GM18502 (cell line): Measurements from ENCODE around the gene LASP1NB.
"Not testable (repeated sequence)": the region's sequence is repeated elsewhere in the genome, so short reads cannot be mapped to it uniquely, and the experiment has no call there.

Source experiments
- ATAC-seq: cut with Tn5 transposase; IDR thresholded peaks from one replicate; pipeline ENCODE4 v1.9.1; 2021; ENCODE audit warnings: mild to moderate bottlenecking; ENCODE audit not compliant: unreplicated experiment, poor library complexity

Gene LASP1NB

DNA sequence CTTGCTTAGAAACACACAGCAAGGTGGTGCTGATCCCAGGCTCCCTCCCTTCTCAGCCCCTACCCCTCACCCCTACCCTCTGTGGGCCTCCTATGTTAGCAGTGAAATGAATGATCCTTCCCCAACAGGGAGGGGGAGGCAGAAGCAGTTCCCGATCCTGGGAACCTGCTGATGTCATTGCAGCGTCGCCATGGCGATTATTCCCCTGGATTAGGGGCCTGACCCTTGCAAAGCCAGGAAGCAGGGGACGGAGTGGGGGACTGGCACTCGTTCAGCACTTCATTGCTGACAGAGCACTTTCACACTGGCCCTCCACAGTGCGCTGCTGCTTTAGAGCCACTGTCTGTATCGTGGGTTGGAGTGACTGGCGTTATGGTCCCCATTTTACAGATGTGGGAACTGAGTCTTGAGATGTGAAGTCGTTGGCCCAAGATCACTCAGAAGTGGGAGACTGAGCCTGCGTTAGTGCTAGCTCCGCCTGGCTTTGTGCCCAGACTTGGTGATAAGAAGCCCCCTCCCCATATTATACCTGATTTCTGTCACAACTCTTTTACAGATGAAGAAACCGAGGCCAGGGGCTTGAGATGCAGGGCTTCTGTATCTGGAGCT, 29.0 kb upstream of the LASP1NB start:
- no peak for ATAC-seq

- ATAC-seq, result no peak
Observed at GRCh38 chr17:38897176-38897575, 28.2 kb upstream of the LASP1NB start.

DNA sequence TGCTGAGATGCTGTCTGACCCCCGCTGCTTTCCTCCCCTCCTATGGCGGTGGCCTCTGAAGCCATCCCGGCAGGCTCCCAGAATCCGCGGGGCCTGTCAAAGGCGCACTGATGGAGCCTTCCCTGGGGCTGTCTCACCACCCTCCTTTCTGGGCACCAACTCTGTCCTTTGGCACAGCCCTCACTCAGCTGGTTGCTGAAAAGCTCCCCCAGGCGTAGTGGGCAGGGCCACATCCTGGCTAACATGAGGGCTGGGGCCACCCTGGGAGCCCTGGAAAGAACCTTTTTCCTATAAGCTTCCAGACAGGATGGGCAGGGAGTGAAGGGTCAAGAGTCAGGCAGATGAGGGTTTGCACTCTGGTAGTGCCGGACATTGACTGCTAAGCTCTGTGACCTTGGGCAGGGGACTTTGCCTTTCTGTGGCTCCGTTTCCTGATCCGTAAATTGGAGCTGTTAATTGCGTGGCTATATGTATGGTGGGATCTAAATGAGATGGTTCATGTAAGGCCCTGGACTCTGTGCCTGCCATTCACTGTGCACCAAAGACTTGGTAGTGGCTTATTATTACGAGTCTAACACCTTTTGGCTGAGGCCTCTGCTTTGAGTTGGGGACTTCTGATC, 27.6 kb upstream of the LASP1NB start:
- no peak for ATAC-seq

DNA sequence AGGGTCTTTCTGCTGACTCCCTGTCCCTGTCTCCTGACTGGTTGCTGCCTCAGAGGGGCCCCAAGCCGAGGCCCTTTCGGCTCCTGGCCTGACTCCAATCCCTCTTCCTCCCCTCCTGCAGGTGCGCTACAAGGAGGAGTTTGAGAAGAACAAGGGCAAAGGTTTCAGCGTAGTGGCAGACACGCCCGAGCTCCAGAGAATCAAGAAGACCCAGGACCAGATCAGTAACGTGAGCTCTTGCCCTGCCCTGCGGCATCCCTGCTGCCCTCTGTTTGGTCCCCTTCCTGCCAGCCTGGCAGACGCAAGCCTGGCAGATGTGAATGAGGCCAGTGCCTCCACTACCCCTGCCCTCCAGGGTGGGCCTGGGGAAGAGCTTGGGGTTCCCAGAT, 27.1 kb upstream of the LASP1NB start:
- ATAC-seq, result no peak

- ATAC-seq, result peak; percentile 80
Observed at GRCh38 chr17:38898812-38899348, 26.5 kb upstream of the LASP1NB start.

- no peak for ATAC-seq
Observed at GRCh38 chr17:38899421-38899820, 26.0 kb upstream of the LASP1NB start.

DNA sequence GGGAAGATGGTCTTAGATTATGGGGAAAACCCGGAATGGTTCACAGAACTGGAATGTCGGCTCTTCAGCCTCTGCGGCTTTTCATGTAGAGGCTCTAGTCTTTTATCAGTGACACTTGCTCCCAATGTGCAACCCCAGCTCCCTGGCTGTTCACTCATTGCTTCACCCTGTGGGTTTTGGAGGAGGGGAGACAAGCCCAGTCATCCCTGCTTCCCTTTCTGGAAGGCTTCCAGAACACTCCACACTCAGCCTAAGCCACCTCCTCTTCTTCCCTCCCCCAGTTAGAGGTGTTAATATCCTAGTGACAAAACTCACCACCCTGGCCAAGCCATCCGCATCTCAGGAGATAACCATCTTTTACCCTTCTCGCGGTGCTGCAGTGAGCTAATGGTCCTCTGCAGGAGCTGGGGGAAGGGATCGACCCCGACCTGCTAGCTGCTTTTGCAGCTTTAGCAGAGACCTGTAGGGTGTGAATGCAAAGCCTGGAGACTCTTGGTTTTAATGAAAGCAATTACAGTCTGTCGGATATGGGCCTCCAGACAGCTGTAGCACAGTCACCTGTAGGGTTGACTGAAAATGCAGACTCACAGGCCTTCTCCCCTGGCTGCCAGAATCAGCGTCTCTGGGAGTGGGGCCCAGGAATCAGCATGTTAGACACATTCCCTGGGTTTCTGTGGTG, 24.3 kb upstream of the LASP1NB start:
- ATAC-seq, result no peak

GRCh38 chr17:38903404-38903803, 22.0 kb upstream of the LASP1NB start:
- ATAC-seq, result no peak

- ATAC-seq, result no peak
Observed at GRCh38 chr17:38904892-38905291, 20.5 kb upstream of the LASP1NB start.

GRCh38 chr17:38905375-38905774, 20.0 kb upstream of the LASP1NB start:
- ATAC-seq, result no peak

DNA sequence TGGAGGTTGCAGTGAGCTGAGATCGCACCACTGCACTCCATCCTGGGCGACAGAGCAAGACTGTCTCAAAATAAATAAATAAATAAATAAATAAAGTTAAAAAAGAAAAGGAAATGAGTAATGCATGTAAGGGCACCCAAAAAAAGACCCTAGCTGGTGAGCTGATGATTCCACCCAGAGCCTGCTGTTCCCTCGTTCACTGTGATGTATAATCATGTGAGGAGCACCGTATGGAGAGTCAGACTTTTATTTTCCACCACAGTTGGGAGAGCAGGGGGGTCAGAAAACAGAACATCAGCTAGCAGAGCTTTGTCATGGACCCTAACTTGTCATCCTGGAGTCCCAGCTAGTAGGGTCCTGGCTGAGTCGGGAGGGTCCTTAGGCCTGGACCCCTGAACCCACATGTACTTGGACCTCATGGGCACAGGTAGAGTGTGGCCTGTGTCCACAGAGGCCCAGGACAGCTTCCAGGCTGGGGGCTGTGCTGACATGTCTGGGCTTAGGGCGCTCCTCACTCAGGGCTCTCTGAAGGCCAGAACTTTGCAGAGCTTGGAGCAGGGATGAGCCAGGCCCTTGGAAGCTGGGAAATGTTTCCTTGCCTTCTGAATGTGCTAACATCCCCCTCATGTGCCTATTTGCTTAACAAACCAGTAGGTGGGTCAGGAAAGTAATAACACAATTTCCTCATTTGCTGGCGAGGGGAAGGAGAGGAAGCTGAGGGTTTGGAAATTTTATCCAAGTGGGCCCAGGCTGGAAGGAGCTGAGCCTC, 18.8 kb upstream of the LASP1NB start:
- no peak for ATAC-seq

GRCh38 chr17:38907930-38908675, 17.3 kb upstream of the LASP1NB start:
- no peak for ATAC-seq

DNA sequence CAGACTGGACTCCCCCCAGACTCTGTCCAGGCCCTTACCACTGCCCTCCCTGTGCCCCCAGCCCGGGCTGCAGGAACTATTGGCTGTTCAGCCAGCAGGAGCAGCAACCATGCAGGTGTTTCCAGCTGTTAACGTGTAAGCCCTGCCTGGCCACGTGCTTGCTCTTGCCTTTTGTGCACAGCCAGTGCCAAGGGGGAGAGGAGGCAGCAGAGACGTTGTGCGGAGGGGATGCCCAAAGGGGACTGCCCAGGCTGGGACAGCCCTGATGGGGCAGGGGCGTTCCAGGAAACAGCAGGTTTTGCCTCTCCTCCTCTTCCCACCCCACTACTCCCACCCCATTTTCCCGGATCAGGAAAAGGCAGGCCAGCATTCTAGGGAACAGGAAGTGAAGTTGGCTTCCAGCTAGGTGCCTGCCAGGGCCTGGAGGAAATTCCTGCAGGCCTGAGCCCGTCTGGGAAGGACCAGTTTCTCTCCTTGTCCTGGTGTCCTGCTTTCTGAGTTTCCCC, 16.7 kb upstream of the LASP1NB start:
- ATAC-seq, result no peak

DNA sequence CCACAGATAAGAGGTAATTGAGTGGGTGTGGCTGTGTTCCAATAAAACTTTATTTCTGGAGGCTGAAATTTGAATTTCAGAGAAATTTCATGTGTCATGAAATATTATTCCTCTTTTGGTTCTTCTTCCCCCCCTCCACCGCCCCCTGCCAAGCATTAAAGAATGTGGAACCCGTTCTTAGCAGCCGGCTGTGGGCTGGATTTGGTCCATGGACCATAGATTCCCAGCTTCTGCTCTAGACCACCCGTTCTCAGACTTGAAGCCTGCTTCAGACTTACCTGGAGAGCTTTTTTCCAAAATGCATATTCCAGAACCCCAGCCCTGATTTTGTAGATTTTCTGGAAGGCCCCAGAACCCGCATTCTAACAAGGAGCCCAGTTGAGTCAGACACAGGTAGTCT, 15.1 kb upstream of the LASP1NB start:
- ATAC-seq, result no peak

- no peak for ATAC-seq
Observed at GRCh38 chr17:38911081-38911730, 14.2 kb upstream of the LASP1NB start.

GRCh38 chr17:38911731-38912081, 13.7 kb upstream of the LASP1NB start:
- ATAC-seq, result not testable (repeated sequence)

DNA sequence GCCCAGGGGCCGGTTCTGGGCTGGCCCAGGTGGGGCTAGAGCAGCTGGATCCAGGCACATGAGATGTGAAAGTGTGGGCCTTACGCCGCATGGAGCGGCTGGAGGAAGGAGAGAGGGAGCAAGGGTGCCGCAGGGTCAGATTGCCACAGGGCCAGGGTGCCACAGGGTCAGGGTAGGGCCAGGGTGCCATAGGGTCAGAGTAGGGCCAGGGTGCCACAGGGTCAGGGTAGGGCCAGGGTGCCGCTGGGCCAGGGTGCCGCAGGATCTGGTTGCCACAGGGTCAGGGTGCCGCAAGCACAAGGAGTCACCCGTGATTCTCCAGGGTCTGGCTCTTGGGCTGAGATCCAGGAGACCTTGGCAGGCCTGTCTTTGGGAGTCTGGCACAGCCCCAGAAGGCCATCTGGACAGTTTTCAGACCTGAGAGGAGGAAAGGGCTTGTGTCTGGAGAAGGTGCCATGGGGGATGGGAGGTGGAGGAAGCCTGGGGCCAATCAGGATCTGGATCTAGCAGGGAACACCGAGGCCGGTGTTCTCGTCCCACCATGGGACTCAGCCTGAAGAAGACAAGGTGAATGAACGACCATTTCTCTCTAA, 13.1 kb upstream of the LASP1NB start:
- no peak for ATAC-seq

GRCh38 chr17:38914741-38915638, 10.4 kb upstream of the LASP1NB start:
- ATAC-seq, result no peak
